Endometrium (tissue), 2 donors: ENCODE measurements around the gene MLLT3.

Source experiments
- FAIRE-seq: peaks from 2 replicates; lab custom pipeline; 2012; peaks lifted over from hg19 to GRCh38; lab: Jason Lieb, UNC
- donor health status: control.
- donor health status: control.

MLLT3 gene

DNA sequence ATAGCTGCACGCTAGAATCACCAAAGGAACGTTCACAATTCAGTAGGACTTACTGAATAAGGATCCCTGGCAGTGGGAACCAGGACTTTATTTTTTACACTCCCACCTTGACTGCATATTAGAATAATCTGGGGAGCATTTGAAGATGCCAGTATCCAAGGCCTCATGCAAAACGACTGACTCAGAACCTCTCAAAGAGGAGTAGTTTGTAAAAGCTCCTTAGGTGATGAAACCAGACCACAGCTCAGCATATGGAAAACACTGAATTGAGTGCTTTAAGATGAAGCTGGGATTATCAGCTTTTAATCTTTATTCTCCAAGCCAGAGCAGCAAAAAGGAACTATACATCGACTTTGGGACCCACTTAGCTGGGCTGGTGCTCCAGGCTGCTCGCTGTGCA, 288.3 kb downstream of the MLLT3 start:
- FAIRE-seq: no peak

DNA sequence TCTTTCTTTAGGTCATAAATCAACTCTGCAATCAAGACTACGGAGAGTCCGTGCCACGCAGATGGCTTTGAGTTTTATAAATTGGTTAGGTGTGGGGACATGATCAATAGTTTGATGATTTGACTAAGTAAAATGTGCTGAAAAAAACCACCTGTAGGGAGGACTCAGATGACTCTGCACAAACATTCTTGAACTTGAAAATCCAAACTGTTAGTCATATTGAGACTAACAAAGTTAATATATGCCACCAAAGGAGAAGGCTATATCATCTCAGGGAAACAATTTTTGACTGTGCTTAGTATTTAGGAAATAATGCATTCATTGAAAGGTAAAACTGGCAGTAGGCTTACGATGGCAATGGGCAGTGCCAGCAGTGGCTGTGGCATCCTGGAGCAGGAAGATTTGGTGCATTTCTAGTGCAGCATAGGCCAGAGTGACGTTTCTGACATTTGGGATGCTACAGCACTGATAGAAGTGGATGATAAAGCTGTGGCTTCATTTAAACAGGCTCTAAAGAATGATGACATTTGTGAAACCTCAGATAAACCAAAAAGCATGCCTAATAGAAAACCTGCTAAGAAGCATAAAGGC, 291.1 kb downstream of the MLLT3 start:
- FAIRE-seq: no peak

DNA sequence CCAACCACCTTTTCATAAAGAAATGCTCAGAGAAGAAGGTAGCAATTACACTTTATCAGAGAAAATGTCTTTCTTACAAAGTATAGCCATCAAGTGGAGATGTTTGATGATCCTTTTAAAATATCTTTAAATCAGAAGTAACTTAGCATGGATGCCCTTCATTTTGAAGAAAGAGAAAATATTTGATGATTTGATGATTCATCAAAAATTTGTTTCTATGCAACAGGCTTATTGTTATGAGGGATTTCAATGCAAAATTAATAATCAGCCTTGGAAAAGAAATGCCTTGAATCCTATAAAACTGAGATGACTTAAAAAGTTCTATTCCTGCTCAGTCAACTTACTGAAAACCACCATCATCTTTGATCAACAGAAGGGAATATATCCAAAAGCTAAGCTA, 291.6 kb downstream of the MLLT3 start:
- FAIRE-seq: no peak

DNA sequence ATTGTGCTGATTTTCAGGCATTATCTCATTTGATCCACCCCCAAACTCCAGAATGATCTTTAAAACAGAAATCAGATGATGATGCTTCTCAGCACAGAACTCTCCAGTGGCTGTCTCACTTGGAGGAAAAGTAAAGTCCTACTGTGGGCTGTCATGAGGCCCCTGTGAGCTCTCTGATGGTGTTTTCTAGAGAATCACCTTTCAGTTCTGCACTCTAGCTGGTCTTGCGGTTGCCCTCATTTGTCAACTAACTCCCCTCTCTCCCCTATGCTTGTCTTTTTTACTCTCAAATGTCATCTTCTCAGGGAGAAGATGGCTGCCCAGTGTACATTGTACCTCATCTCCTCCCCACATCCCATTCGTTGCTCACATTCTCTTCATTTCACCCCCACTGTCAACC, 295.8 kb downstream of the MLLT3 start:
- no peak for FAIRE-seq

DNA sequence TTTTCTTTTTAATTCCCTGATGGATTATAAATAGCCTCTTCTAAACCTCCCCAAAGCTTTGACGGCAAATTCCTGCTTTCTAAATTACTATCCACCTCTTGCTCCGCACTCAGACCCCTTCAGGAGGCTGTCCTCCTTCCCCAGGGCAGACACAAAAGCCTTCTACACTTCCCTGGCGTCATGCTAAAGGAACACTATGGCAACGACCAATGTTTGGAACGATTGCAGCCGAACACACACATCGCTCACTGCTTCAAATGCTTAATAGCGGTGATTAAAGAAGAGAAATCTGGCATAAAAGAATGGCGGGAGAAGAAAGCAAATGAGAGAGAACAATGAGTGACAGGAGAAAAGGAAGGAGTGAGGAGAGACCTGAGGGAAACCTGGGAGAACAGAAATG, 297.3 kb downstream of the MLLT3 start:
- no peak for FAIRE-seq

DNA sequence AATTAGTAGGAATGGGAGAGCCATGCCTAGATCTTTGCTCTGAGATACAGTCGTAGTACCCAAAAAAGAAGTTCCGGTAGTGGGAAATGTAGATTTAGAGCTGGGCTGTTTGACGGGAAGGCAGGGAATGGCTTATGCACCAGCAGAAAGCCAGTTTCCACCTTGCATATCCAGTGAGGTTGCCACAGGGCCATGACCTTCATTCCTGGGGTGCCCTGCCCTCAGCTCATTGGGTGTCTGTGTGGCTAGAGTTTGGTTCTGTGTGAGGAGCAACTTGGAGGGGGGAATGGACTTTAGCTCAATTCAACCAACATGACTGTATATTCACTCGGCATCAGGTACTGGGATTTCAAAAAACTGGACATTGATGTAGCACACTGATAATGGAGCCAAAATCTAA, 300.1 kb downstream of the MLLT3 start:
- FAIRE-seq: no peak

DNA sequence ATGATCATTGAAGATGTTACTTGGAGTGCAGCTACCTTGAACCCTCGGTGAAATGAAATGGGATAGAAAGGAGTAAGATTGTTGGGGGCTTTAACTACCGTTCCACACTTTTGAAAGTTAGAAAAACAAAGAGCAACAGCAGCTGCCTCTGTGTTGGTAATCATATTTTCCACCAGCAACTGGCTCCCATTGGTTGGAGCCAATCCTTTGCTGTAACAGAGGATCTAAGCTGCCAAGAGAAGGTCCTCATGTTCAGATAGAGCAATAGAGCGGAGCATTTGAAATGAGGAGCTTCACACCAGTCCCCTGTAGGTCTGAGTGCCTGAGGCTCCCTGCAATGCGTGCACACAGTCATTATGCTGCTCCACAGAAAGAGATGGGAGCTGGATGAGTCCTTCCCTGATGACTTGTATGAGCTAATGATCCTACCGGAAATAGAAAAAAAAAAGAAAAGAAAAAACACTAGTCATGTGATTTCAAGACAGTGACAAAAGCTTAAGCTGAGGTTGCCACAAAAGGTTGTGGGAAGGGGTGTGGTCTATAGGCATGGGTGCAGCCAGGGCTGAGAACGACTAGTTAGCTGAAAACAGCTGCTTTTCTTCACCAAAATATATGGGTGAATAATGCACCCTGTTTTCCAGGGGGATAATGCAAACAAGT, 300.7 kb downstream of the MLLT3 start:
- no peak for FAIRE-seq

DNA sequence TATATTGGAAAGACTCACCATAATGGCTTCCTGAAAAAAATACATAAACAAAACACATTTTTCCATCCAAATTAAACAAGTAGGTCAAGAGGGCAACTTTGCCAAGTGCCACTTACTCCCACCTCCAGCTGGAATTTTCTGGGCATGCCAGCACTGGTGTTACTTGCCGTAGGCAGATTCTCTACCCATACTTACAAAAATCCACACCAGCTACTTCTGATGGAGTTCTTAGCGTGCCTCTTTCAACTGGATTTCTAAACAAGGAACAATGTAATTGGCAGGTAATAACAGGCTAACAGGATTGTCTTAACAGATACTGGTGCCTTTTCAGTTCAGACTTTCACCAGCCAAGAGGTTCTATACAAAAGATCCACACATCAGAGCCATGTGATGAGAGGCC, 301.4 kb downstream of the MLLT3 start:
- no peak for FAIRE-seq

DNA sequence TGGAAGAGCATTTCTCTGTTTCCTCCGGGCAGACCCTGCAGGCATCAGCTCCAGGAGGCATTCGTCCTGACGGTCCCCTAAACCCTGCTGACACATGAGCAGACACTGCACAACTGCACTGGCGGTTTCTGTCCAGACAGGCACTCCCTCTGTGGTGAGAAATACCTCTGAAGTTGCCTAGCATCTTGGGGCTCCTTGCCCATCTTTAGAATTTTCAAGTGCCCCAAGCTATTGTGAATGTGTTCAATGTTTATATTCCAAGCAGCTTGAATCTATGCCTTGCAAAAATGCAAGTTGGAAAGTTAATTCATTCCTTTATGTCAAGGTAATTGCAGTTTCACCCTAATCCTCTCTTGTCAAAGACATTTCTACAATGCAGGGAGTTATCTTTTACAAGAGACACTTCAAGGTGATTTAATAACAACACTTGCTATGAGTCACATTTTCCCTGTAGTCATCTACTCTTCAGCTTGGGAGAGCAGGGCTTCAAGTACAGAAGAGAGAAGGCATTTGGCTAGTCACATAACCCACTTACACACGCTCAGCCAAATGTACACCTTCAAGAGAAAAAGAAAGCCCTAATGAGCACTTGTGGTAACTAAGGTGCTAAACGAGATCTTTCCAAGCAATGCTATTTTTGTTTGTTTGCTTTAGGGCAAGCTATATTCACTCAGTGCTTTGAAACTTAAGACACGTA, 302.5 kb downstream of the MLLT3 start:
- FAIRE-seq: no peak

DNA sequence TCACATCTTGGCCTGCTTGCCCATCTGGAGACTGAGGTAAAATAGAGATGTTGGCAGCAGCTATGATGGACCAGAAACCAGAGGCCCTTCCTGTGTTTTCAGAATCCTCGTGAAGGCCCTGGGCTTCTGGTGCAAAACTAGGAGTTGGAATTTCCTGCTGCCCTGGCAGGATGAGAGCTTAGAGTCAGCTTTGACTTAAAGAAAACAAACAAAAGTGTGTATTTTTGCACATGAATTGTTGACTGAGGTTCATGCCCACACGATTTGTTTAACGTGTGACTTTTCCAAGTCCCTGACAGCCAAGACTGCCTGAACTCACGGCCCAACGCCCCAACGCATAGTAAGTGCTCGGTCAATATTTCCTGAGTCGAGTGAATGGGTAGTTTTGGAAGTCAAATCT, 303.1 kb downstream of the MLLT3 start:
- FAIRE-seq: no peak

DNA sequence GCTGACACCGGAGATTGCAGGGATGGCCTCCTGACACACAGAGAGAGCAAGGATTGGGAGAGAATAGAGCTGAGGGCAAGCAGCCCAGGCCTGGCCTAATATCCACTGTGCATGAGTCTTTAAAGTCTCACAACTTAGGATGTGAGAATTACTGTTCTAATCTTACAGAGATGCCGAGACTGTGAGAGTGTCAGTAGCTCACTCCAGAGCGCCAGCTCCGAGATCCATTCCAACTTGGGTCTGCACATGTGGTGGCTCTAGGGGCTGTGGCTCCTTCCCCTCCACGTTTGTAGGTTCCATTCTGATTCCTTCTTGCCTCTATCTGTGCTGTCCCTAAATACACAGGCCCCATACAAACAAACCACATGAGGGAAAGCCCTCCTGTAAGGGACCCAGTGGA, 304.6 kb downstream of the MLLT3 start:
- FAIRE-seq: no peak

DNA sequence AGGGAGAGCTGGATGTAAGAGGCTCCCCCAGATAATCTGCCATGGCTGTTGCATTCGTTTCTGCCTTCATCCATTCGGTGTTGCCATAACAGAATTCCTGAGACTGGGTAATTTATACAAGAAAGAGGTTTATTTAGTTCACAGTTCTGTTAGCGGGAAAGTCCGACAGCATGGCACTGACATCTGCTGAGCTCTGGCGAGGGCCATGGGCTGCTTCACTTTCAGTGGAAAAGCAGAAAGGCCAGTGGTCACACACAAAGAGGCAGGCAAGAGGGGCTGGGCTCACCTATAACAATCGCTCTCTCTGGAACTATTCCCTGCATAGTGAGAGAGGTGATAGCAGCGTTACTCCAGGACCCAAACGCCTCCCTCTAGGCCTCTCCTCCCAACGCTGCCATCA, 305.9 kb downstream of the MLLT3 start:
- FAIRE-seq: no peak

DNA sequence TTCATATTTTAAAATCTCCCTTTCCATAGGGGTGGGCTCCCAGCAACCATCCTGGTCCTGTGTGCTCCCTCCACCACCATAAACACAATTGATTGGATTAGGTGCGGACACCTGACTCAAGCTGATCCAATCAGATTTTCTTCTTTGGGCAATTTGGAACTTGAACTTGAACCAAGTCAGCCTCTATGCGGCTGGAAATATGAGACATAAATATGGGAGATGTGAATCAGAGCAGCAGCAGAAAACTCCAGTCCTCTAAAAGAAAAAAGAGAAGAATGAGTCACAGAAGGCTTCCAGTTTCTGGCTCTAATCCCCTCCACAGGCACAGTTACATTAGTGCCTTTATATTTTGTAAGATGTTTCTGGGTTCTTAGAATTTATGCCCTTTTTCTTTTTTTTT, 306.6 kb downstream of the MLLT3 start:
- no peak for FAIRE-seq

DNA sequence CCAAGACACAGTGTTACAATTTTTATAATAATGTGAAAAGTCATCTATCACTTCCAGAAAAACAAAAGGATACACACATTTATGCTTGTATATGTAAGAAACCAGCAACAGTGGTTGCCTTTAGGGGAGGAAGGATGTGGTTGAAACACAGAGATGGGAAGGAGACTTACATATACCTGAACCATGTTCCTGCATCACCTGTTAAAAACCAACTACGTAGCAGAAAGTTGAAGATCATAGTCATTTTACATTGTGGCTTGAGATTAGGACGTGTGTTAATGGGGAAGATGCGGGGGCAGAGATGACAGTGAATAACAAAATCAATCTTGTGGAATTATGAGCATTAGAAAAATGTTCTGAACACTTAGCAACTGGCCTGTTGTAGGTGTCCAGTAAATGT, 307.3 kb downstream of the MLLT3 start:
- FAIRE-seq: no peak

DNA sequence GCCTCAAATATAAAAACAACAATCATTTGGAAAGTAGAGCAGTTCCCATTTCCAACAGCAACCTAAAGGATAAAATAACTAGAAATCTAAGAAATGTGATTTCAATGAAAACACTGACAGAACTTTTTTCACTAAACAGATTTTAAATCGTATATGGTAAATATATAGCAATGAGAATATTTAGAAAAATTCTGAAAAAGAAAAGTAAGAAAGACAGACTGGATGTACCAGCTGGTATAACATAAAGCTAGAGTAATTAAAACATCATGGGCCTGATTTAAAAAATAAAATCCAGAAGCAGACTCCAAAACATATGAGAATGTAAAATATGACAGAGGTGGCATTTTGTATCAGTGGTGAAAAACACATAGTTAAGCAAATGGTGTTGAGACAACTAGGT, 308.9 kb downstream of the MLLT3 start:
- no peak for FAIRE-seq

DNA sequence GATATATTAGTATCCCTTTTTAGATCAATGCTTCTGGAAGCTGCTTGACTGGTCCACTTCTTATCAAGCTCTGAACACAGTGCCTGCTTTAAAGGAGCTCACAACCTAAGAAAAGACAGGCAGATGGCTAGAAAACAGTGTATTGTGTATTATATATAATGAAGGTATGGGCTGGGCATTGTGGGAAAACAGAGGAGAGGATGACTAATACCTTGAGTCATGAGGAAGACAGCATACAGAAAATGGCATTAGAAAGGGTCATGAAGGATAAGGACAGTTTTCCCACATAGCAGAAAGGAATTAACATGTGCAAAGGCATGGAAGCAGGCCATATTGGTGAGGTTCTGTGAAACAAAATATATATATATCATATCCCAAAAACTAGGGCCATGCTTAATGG, 309.6 kb downstream of the MLLT3 start:
- FAIRE-seq: no peak

DNA sequence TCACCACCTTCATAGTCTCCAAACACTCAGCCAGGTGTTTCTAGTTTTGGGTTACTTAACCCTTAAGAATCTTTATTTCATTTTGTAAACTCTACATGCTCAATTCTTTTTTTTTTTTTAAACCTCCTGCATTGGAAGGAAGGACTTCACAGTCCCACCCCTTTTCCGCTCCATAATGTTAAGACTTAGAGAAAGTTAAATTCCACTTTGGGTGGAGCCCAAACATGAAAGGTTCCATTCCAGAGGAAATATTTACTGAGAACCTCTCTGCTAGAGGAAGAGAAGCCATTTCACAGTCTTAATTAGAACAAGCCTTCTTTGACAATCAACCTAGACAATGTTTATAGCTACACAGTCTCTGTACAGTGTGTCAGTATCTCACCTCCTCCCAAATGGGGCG, 312.3 kb downstream of the MLLT3 start:
- FAIRE-seq: no peak

DNA sequence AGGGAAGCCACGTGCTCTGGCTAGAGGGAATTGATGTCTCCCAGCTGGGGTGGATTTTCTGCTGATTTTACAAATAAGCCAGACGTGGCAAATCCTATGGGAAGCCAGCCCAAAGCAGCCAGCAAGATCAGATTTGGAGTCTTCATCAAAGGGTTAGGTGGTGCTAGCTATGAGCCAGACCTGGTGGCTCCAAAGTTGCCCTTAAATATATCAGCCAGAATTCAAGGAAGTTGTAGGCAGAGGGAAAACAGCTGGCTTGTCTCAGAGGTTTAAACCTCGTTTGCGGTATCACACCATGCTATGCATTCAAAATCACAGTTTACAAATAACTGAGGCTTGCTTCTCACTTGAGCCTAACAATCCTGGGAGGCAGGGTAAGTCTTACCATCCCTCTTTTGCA, 313.2 kb downstream of the MLLT3 start:
- FAIRE-seq: no peak

DNA sequence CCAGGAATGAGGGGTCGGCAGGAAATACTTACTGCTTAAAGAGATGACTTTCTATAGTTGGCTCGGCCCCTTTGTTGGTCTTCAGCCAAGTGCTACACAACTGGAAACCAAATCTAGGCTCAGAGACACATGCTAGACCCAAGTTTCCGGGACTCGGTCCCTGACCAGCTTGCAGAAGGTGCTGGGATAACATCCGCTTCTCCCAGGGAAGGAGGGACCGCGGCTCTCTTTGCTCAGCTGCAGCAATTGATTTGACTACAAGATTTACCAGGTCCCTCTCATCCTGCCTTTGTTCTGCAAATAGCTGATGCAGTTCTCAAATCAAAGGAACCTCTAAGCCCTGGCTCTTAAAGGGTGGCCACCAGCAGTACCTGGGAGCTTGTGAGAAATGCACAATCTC, 314.7 kb downstream of the MLLT3 start:
- FAIRE-seq: no peak

DNA sequence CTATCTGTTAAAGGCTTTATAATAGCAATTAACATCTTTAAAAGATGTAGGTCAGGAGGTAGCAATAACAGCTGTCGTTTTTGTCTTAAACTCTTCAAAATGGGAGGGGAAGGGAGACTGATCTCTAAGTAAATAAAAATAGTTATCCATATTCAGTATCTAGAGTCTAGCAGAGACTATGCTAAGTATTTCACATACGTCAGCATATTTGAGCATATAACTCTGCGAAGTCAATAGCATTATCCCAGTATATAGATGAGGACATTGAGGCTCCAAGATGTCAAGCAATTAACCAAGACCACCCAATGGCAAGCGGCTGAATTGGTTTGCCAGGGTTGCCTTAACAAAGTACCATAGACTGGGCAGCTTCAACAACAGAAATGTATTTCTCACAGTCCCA, 316.8 kb downstream of the MLLT3 start:
- FAIRE-seq: no peak

DNA sequence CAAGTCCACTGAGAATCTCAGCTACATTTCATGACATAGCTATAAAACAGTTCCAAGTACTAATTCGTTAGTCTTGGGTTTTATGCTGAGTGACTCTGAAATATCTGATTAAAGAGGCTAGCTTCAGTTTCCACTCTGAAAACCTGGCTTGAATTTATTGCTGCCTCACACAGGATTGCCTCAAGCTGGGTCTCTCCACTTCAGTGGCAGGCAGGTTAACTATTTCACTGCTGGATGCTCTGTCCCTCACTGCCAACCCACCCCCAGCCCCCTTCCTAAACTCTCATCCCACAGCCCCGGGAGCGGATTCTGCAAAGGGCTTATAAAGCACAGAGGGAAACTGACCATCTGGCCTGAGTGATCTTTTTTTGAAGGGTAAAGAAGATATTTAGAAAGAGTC, 318.3 kb downstream of the MLLT3 start:
- no peak for FAIRE-seq

DNA sequence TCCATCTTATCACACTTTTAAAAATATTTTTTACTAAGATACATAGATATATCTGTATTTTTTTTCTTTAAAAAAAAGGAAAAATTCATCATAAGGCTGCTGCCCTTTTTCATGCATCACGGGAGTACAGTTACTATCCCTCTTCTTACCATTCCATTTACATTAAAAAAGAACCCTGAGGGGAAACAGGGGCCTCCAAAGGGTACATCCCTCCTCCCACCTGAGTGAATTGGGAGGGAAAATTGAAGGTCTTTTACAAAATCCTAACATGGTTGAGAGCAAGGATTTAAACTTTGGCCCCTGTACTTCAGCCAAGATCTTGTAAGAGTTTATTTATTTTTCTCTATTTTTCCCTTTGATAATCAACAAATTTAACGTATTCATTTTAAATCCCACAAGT, 319.2 kb downstream of the MLLT3 start:
- no peak for FAIRE-seq

DNA sequence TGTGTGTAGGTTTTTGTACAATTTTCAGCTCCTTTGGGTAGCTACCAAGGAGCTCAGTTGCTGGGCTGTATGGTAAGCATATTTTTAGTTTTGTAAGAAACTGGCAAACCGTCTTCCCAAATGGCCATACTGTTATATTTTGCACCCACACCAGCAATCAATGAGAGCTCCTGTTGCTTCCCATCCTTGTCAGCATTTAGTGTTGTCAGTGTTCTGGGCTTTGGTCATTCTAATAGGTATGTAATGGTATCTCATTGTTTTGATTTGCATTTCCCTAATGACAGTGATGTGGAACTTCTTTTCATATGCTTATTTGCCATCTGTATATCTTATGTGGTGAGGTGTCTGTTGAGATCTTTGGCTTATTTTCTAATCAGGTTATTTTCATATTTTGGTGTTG, 320.1 kb downstream of the MLLT3 start:
- FAIRE-seq: no peak
